DOHH2 (cell line): ENCODE results near the gene FLT3.
A peak's percentile ranks its signal among the peaks of the same experiment; 100 is the strongest.

Source experiments
- H3F3A ChIP-seq: fragments of 200-600 bp; sonication (generic), shearing (Covaris generic); 2 replicates; pipeline ENCODE4 v1.6.0; 2016; ENCODE audit warnings: antibody characterized with exemption, mild to moderate bottlenecking; ENCODE audit not compliant: control insufficient read depth, insufficient read depth
- H3K27ac ChIP-seq: fragments of 200-600 bp; sonication (generic); 2 replicates; pipeline ENCODE4 v1.5.1; 2014; ENCODE audit warnings: low read depth, mild to moderate bottlenecking, low read length, moderate library complexity
- H3K27me3 ChIP-seq: fragments of 200-600 bp; sonication (generic); 2 replicates; pipeline ENCODE4 v1.6.1; 2014; ENCODE audit warnings: mild to moderate bottlenecking, low read length, mixed read lengths; ENCODE audit not compliant: control insufficient read depth
- H3K36me3 ChIP-seq: fragments of 200-600 bp; sonication (generic); 2 replicates; pipeline ENCODE4 v1.6.1; 2014; ENCODE audit warnings: mild to moderate bottlenecking, low read length, moderate library complexity, mixed read lengths; ENCODE audit not compliant: control insufficient read depth
- H3K4me1 ChIP-seq: fragments of 200-600 bp; sonication (generic); 2 replicates; pipeline ENCODE4 v1.6.1; 2014; ENCODE audit warnings: mild to moderate bottlenecking, low read length, mixed read lengths; ENCODE audit not compliant: control insufficient read depth
- H3K4me2 ChIP-seq: fragments of 200-600 bp; sonication (generic); 2 replicates; pipeline ENCODE4 v1.6.0; 2014; ENCODE audit warnings: mild to moderate bottlenecking, low read length, moderate library complexity
- H3K4me3 ChIP-seq: fragments of 200-600 bp; sonication (generic); 2 replicates; pipeline ENCODE4 v1.5.1; 2014; ENCODE audit warnings: mild to moderate bottlenecking, low read length, mixed read lengths
- H3K79me2 ChIP-seq: fragments of 200-600 bp; sonication (generic); 2 replicates; pipeline ENCODE4 v1.6.1; 2014; ENCODE audit warnings: mild to moderate bottlenecking, low read length, mixed read lengths; ENCODE audit not compliant: control insufficient read depth
- H3K9me2 ChIP-seq: fragments of 200-600 bp; sonication (generic); replicated peaks from 2 replicates; pipeline ENCODE4 v1.6.1; 2014; ENCODE audit warnings: mild to moderate bottlenecking, low read length, mixed read lengths; ENCODE audit not compliant: control insufficient read depth
- H3K9me3 ChIP-seq: fragments of 200-600 bp; sonication (generic); 2 replicates; pipeline ENCODE4 v1.6.1; 2014; ENCODE audit warnings: antibody characterized with exemption, low read length, mixed read lengths; ENCODE audit not compliant: control insufficient read depth, insufficient read depth
- H4K20me1 ChIP-seq: fragments of 200-600 bp; sonication (generic); 2 replicates; pipeline ENCODE4 v1.6.0; 2014; ENCODE audit warnings: low read depth, mild to moderate bottlenecking, antibody characterized with exemption, low read length, moderate library complexity; ENCODE audit not compliant: control insufficient read depth, insufficient read depth
- EZH2phosphoT487 ChIP-seq: fragments of 200-600 bp; sonication (generic); IDR thresholded peaks from 2 replicates; pipeline ENCODE4 v1.6.1; 2017; ENCODE audit warnings: borderline replicate concordance, mild to moderate bottlenecking, antibody characterized with exemption, low read length, moderate library complexity, mixed read lengths
- TF ChIP-seq, protein P1 (sequence below): fragments of 200-600 bp; sonication (generic); IDR thresholded peaks from one replicate; pipeline ENCODE4 v1.5.1; 2014; ENCODE audit warnings: antibody characterized with exemption, mild to moderate bottlenecking, low read depth, low read length; ENCODE audit not compliant: poor library complexity, severe bottlenecking

FLT3 gene

GRCh38 chr13:28140433-28141125, 40.2 kb upstream of the FLT3 start:
- Histone ChIP-seq H3K9me2 (no peaks in the 10 kb centered on the region), H3K36me3 (peaks cover 8% of the 10 kb centered on the region), H3K27ac (no peak overlapping the region), H3K4me1 (peaks cover 30% of the 10 kb centered on the region), H3K9me3 (no peaks in the 10 kb centered on the region), H3K4me3 (peak overlapping the region; percentile 82), H3K4me2 (peak overlapping the region; percentile 96), H3K27me3 (peaks cover 3% of the 10 kb centered on the region; the same call in 1 of the 2 replicates), H3K79me2 (peaks cover 90% of the 10 kb centered on the region), H4K20me1 (peaks cover 39% of the 10 kb centered on the region), H3F3A (peaks cover 5% of the 10 kb centered on the region)
- TF ChIP-seq EZH2phosphoT487 = no peak

DNA sequence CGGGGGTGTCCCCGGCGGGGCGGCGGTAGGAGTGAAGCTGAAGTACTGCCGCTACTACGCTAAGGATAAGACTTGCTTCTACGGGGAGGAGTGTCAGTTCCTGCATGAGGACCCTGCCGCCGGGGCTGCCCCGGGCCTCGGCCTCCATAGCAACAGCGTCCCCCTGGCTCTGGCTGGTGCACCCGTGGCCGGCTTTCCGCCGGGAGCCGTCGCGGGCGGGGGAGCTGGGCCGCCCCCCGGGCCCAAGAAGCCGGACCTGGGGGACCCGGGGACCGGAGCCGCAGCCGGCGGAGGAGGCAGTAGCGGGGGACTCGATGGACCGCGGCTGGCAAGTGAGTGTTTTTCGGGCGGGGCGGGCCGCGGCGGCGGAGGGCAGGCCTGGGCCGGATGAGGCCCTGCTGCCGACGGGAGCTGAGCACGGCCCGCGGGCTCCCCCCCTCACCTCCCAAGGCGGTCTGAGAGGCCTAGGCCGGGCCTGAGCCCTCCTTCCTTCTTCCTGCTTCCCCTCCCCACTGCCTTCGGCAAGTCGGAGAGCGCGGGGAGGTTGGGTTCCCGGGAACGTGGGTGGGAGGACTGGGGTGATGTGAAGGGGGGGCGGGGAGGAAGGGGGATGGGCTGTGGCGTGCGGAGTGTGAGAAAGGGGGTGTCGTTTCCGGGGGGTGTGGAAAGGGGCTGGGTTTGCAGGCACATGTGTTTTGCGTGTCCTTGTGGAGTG, 38.5 kb upstream of the FLT3 start:
- TF ChIP-seq, protein P1, sequence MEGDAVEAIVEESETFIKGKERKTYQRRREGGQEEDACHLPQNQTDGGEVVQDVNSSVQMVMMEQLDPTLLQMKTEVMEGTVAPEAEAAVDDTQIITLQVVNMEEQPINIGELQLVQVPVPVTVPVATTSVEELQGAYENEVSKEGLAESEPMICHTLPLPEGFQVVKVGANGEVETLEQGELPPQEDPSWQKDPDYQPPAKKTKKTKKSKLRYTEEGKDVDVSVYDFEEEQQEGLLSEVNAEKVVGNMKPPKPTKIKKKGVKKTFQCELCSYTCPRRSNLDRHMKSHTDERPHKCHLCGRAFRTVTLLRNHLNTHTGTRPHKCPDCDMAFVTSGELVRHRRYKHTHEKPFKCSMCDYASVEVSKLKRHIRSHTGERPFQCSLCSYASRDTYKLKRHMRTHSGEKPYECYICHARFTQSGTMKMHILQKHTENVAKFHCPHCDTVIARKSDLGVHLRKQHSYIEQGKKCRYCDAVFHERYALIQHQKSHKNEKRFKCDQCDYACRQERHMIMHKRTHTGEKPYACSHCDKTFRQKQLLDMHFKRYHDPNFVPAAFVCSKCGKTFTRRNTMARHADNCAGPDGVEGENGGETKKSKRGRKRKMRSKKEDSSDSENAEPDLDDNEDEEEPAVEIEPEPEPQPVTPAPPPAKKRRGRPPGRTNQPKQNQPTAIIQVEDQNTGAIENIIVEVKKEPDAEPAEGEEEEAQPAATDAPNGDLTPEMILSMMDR = no peak
- TF ChIP-seq EZH2phosphoT487 = no peak
- Histone ChIP-seq H3K27me3 (peaks cover 3% of the 10 kb centered on the region; the same call in 1 of the 2 replicates), H3K4me2 (peak overlapping the region; percentile 96), H3K36me3 (peaks cover 8% of the 10 kb centered on the region), H4K20me1 (peaks cover 39% of the 10 kb centered on the region), H3K9me3 (no peaks in the 10 kb centered on the region), H3K4me1 (peaks cover 30% of the 10 kb centered on the region), H3K79me2 (peaks cover 73% of the 10 kb centered on the region), H3K27ac (peak overlapping the region; percentile 92), H3K9me2 (no peaks in the 10 kb centered on the region), H3K4me3 (peak overlapping the region; percentile 82), H3F3A (peaks cover 5% of the 10 kb centered on the region)

GRCh38 chr13:28138012-28138755, 37.8 kb upstream of the FLT3 start, which contains the start of gene PAN3:
TSS of gene PAN3 (plus strand) at chr13:28138545. CDS start at chr13:28138658, 113 bp downstream.
- peak within 1 kb of the TSS; percentile 92 for H3K27ac ChIP-seq
- peak within 1 kb of the TSS; percentile 96 for H3K4me2 ChIP-seq
- H3K36me3 ChIP-seq = peaks cover 8% of the 10 kb centered on the region
- H3K4me1 ChIP-seq = peaks cover 30% of the 10 kb centered on the region
- H3K27me3 ChIP-seq = peaks cover 3% of the 10 kb centered on the region; the same call in 1 of the 2 replicates
- H3K9me2 ChIP-seq = no peaks in the 10 kb centered on the region
- H3K79me2 ChIP-seq = peaks cover 66% of the 10 kb centered on the region
- H4K20me1 ChIP-seq = peaks cover 35% of the 10 kb centered on the region
- H3F3A ChIP-seq = peaks cover 5% of the 10 kb centered on the region
- no peak for TF ChIP-seq EZH2phosphoT487
- TF ChIP-seq, protein P1 = no peak
- peak within 1 kb of the TSS; percentile 82 for H3K4me3 ChIP-seq
- no peaks in the 10 kb centered on the region for H3K9me3 ChIP-seq
